MM.1S (cell line): ENCODE results near the gene TFPI.

Source experiments
- DNase-seq: peaks from one replicate; pipeline ENCODE4 v3.0.0-alpha.2; 2015
- H2AFZ ChIP-seq: fragments of 300-600 bp; sonication (generic); 2 replicates; pipeline ENCODE4 v1.6.0; 2016; ENCODE audit warnings: antibody characterized with exemption, low read length
- H3F3A ChIP-seq: fragments of 300-600 bp; sonication (generic); 2 replicates; pipeline ENCODE4 v1.6.1; 2016; ENCODE audit warnings: mild to moderate bottlenecking, antibody characterized with exemption, low read length, moderate library complexity, mixed read lengths; ENCODE audit not compliant: insufficient read depth
- H3K27ac ChIP-seq: fragments of 300-600 bp; sonication (generic); 2 replicates; pipeline ENCODE4 v1.5.1; 2016; ENCODE audit warnings: mild to moderate bottlenecking, low read length
- H3K27me3 ChIP-seq: fragments of 300-600 bp; sonication (generic); replicated peaks from 2 replicates; pipeline ENCODE4 v1.6.0; 2016; ENCODE audit warnings: low read length; ENCODE audit not compliant: insufficient read depth
- H3K36me3 ChIP-seq: fragments of 300-600 bp; sonication (generic); replicated peaks from 2 replicates; pipeline ENCODE4 v1.6.1; 2016; ENCODE audit warnings: mild to moderate bottlenecking, low read length, mixed read lengths; ENCODE audit not compliant: insufficient read depth
- H3K4me1 ChIP-seq: fragments of 300-600 bp; sonication (generic); 2 replicates; pipeline ENCODE4 v1.6.1; 2016; ENCODE audit warnings: low read length, mixed read lengths
- H3K4me2 ChIP-seq: fragments of 300-600 bp; sonication (generic); 2 replicates; pipeline ENCODE4 v1.6.0; 2016; ENCODE audit warnings: low read depth, low read length
- H3K4me3 ChIP-seq: fragments of 300-600 bp; sonication (generic); 2 replicates; pipeline ENCODE4 v1.5.1; 2016; ENCODE audit warnings: low read length, mixed read lengths
- H3K79me2 ChIP-seq: fragments of 300-600 bp; sonication (generic); 2 replicates; pipeline ENCODE4 v1.6.1; 2016; ENCODE audit warnings: mixed run types, low read length, mixed read lengths
- H3K9ac ChIP-seq: fragments of 300-600 bp; sonication (generic); 2 replicates; pipeline ENCODE4 v1.6.1; 2016; ENCODE audit warnings: low read length, mixed read lengths
- H3K9me2 ChIP-seq: fragments of 300-600 bp; sonication (generic); replicated peaks from 2 replicates; pipeline ENCODE4 v1.6.1; 2016; ENCODE audit warnings: mild to moderate bottlenecking, low read length, mixed read lengths; ENCODE audit not compliant: insufficient read depth
- H3K9me3 ChIP-seq: fragments of 300-600 bp; sonication (generic); replicated peaks from 2 replicates; pipeline ENCODE4 v1.6.1; 2016; ENCODE audit warnings: mild to moderate bottlenecking, low read length, mixed read lengths; ENCODE audit not compliant: insufficient read depth
- H4K20me1 ChIP-seq: fragments of 300-600 bp; sonication (generic); 2 replicates; pipeline ENCODE4 v1.6.1; 2016; ENCODE audit warnings: mild to moderate bottlenecking, low read length, moderate library complexity, mixed read lengths; ENCODE audit not compliant: insufficient read depth
- EZH2 ChIP-seq: fragments of 300-600 bp; sonication (generic); optimal IDR thresholded peaks from 2 replicates; pipeline ENCODE3; 2017; ENCODE audit warnings: low read depth, mild to moderate bottlenecking, antibody characterized with exemption, low read length, mixed read lengths
- EZH2phosphoT487 ChIP-seq: fragments of 300-600 bp; sonication (generic); IDR thresholded peaks from 2 replicates; pipeline ENCODE4 v1.6.1; 2018; ENCODE audit warnings: antibody characterized with exemption, low read length
- TF ChIP-seq, protein P1 (sequence below): fragments of 300-600 bp; sonication (generic); IDR thresholded peaks from 2 replicates; pipeline ENCODE4 v1.5.1; 2016; ENCODE audit warnings: antibody characterized with exemption, low read length, mixed read lengths

The TFPI gene

DNA sequence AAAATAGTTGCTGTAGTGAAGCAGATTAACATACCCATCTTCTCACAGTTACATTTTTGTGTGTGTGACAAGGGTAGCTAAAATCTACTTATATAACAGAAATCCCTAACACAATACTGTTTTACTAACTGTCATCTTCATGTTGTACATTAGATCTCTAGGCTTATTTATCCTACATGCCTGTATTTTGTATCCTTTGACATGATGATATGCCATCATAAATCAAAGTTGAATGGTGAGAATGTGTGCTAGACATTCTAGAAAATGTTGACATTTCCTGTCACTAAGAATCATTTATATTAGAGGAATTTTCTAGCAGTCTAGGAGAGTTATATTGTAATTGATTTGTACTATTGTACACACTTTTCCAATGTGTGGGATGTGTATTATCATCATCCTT, 84.7 kb downstream of the TFPI start:
- Histone ChIP-seq H3K79me2 (no peaks in the 10 kb centered on the region), H2AFZ (no peak overlapping the region), H4K20me1 (no peaks in the 10 kb centered on the region), H3K4me2 (no peak overlapping the region), H3K4me3 (no peak overlapping the region), H3K9ac (no peak overlapping the region), H3K4me1 (no peaks in the 10 kb centered on the region), H3K9me3 (no peaks in the 10 kb centered on the region), H3K9me2 (no peaks in the 10 kb centered on the region), H3F3A (no peaks in the 10 kb centered on the region), H3K27ac (no peak overlapping the region), H3K36me3 (no peaks in the 10 kb centered on the region), H3K27me3 (no peaks in the 10 kb centered on the region)
- no peak for DNase-seq
- no peak for TF ChIP-seq EZH2
- TF ChIP-seq, protein P1, sequence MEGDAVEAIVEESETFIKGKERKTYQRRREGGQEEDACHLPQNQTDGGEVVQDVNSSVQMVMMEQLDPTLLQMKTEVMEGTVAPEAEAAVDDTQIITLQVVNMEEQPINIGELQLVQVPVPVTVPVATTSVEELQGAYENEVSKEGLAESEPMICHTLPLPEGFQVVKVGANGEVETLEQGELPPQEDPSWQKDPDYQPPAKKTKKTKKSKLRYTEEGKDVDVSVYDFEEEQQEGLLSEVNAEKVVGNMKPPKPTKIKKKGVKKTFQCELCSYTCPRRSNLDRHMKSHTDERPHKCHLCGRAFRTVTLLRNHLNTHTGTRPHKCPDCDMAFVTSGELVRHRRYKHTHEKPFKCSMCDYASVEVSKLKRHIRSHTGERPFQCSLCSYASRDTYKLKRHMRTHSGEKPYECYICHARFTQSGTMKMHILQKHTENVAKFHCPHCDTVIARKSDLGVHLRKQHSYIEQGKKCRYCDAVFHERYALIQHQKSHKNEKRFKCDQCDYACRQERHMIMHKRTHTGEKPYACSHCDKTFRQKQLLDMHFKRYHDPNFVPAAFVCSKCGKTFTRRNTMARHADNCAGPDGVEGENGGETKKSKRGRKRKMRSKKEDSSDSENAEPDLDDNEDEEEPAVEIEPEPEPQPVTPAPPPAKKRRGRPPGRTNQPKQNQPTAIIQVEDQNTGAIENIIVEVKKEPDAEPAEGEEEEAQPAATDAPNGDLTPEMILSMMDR: no peak
- TF ChIP-seq EZH2phosphoT487: no peak

DNA sequence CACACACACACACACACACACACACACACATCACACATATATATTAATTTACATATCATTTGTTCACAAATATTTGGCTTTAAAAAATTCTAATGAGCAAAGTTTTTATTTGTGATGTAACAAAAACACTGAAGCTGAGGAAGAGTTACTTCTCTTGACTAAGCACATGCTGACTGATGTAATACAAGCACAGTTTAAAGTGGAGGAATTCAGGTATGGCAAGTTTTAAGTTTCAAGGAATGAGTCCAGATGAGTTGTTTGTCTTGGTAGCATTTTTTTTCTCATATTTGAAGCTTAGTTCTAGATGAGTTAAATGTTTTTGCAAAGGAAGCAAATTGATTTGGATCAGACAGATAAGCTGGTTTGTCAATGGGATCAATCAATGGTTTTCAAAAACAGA, 86.0 kb downstream of the TFPI start:
- Histone ChIP-seq H3K79me2 (no peaks in the 10 kb centered on the region), H3K4me3 (no peak overlapping the region), H3K4me1 (no peaks in the 10 kb centered on the region), H3K27ac (no peak overlapping the region), H3K36me3 (no peaks in the 10 kb centered on the region), H3K9me2 (no peaks in the 10 kb centered on the region), H3F3A (no peaks in the 10 kb centered on the region), H3K9me3 (no peaks in the 10 kb centered on the region), H3K4me2 (no peak overlapping the region), H3K9ac (no peak overlapping the region), H3K27me3 (no peaks in the 10 kb centered on the region), H2AFZ (no peak overlapping the region), H4K20me1 (no peaks in the 10 kb centered on the region)
- no peak for DNase-seq
- no peak for TF ChIP-seq EZH2phosphoT487
- TF ChIP-seq, protein P1: no peak
- TF ChIP-seq EZH2: no peak

DNA sequence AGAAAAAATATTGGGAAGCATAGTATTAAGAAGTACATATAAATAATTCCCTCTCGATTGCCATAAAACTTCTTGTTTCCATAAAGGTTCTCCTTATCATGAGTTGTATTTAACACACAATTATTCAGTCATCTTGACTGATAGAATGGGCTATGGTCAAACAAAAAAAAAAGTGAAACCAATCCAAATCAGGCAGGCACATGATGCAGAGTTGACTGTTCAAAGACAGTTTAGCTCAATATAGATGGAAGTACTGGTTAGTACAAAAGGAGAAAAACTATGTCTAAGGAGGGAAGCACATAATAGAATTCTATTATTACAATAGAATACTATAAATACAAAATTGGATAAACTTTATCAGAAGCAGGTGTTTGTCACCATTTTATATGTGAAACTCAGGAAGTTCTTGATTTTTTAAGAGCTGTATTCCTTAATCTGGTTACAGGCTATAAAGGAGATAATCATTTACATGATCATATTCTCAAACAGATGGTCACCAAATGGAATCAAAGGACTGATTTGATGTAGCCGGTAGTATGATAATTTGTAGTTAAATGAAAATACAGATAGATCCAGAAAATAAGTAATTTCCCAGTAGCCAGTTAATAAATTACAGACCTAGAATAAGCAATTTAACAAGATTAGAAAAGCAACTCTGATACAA, 88.0 kb downstream of the TFPI start:
- DNase-seq: peak; percentile 23
- Histone ChIP-seq H3K36me3 (no peaks in the 10 kb centered on the region), H3F3A (no peaks in the 10 kb centered on the region), H4K20me1 (no peaks in the 10 kb centered on the region), H3K27me3 (no peaks in the 10 kb centered on the region), H3K4me3 (no peak overlapping the region), H3K27ac (no peak overlapping the region), H3K9ac (no peak overlapping the region), H3K4me1 (no peaks in the 10 kb centered on the region), H3K9me3 (no peaks in the 10 kb centered on the region), H3K79me2 (no peaks in the 10 kb centered on the region), H3K4me2 (no peak overlapping the region), H3K9me2 (no peaks in the 10 kb centered on the region), H2AFZ (no peak overlapping the region)
- TF ChIP-seq EZH2: no peak
- TF ChIP-seq, protein P1: no peak
- no peak for TF ChIP-seq EZH2phosphoT487
